Stomach smooth muscle (tissue), 2 donors: Measurements from ENCODE around the gene KSR2.

Experiments
- H3K27ac ChIP-seq: one replicate; pipeline ENCODE4 v1.7.0; 2013; ENCODE audit warnings: mild to moderate bottlenecking, low read length, inconsistent platforms
- H3K27me3 ChIP-seq, 2 donors: one replicate each; pipeline ENCODE4 v1.7.0; 2013; ENCODE audit warnings: low read length in 2 of 2; ENCODE audit not compliant: insufficient read depth in 2 of 2, control insufficient read depth in 1 of 2
- H3K36me3 ChIP-seq, 2 donors: one replicate each; pipeline ENCODE4 v1.7.0; 2013; ENCODE audit warnings: low read length in 2 of 2; ENCODE audit not compliant: control insufficient read depth in 2 of 2, insufficient read depth in 2 of 2
- H3K4me1 ChIP-seq: one replicate; pipeline ENCODE4 v1.7.0; 2013; ENCODE audit warnings: low read length; ENCODE audit not compliant: control insufficient read depth, insufficient read depth
- H3K4me3 ChIP-seq, 2 donors: one replicate each; pipeline ENCODE4 v1.7.0; 2013; ENCODE audit warnings: low read length in 2 of 2
- H3K9ac ChIP-seq, 2 donors: one replicate each; pipeline ENCODE4 v1.7.0; 2013; ENCODE audit warnings: low read length in 2 of 2, mild to moderate bottlenecking in 1 of 2
- H3K9me3 ChIP-seq, 2 donors: one replicate each; pipeline ENCODE4 v1.7.0; 2013; ENCODE audit warnings: low read length in 2 of 2; ENCODE audit not compliant: control insufficient read depth in 2 of 2
- donor health status: healthy.
- donor health status: Pancreatic carcinoma.

The KSR2 gene

DNA sequence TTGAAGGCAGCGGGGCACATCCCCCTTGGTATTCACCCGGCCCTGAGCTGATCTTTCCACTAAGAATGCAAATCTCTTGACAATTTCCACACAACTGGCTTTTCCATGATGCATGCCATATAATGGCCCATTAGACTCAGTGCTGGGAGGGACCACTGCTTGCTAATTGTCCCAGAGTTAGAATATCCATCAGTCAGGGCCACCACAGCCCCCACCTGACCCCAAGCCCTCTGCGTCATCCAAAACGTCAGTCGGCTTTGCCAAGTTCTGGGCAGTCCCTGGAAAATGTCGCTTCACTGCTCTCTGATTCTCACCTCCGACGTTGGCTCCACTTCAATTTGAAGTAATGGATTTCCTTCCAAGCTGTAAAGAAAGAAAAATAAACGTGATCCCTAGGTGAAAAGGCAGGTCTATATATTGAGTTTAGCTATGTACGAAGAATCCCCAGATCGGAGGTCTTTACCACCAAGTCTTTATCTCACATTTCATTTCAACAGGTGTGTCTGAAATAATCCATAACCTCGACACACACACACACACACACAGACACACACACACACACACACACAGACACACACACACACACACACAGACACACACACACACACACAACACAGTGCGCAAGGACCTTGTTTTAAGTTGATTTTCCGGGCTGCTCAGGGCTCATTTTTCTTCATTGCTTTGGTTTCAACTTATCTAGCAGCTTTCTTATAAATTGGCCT lies 441.9 kb downstream of the KSR2 start:
- Histone ChIP-seq H3K9ac (no peak overlapping the region), H3K4me1 (no peaks in the 10 kb centered on the region), H3K9me3 (peaks cover 0 to 7% of the 10 kb centered on the region in 2 donors), H3K36me3 (no peaks in the 10 kb centered on the region), H3K4me3 (no peak overlapping the region), H3K27me3 (peaks cover 0 to 6% of the 10 kb centered on the region in 2 donors), H3K27ac (no peak overlapping the region)

DNA sequence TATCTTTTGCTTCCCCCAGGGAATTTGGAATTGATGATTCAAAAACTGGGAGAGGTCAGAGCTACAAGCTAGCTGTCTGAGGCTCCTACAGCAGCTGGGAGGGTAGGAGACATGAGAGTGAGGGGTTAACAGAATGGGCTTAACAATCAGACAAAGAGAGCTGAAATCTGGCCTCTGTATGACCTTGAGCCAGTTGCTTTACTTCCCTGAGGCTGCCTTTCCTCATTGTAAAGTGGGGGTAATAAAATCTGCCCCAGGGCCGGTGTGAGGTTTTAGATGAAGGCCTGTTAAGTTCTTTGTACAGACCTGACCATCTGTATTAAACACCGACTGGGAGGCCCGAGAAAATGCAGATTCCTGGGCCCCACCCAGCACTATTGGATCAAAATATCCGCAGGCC lies 443.0 kb downstream of the KSR2 start:
- Histone ChIP-seq H3K9me3 (peaks cover 0 to 5% of the 10 kb centered on the region in 2 donors), H3K27me3 (peaks cover 0 to 6% of the 10 kb centered on the region in 2 donors), H3K36me3 (no peaks in the 10 kb centered on the region), H3K4me1 (no peaks in the 10 kb centered on the region), H3K27ac (no peak overlapping the region), H3K4me3 (no peak overlapping the region), H3K9ac (no peak overlapping the region)

DNA sequence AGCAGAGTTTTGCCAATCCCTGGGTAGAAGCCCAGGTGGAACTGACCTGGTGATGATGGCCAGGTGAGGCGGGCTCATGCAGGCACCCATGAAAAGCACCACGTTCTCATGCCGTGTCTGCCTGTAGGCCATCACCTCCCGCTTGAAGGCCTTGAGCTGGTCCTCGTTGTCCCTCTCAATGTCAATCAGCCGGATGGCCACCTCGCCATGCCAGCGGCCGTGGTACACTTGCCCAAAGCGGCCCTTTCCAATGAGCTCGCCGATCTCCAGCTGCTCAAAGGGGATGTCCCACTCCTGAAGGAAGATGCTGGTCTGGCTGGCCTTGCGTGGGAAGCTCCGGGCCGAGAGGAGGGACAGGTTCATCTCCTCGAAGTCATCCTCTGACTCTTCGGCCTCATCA lies 444.0 kb downstream of the KSR2 start:
- H3K36me3 ChIP-seq: no peaks in the 10 kb centered on the region
- no peaks in the 10 kb centered on the region for H3K4me1 ChIP-seq
- peaks cover 0 to 6% of the 10 kb centered on the region in 2 donors for H3K27me3 ChIP-seq
- H3K27ac ChIP-seq: no peak overlapping the region
- H3K9me3 ChIP-seq: peaks cover 0 to 5% of the 10 kb centered on the region in 2 donors
- H3K4me3 ChIP-seq: no peak overlapping the region
- H3K9ac ChIP-seq: no peak overlapping the region

DNA sequence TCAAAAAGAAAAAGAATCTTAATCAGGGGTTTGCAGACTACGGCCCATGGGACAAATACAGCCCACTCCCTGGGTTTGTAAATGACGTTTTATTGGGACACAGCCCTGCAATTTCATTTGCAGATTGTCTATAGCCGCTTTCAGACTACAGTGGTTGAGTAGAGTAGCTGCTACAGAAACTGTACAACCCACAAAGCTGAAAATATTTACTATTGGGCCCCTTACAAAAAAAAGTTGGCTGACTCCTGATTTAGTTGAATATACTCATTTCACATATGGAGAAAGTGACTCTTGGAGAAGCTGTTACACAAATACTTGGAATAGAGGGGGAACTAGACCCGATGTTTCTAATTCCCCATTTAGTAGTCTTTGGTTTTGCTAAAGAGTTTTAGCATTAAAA lies 444.8 kb downstream of the KSR2 start:
- Histone ChIP-seq H3K4me1 (no peaks in the 10 kb centered on the region), H3K27ac (no peak overlapping the region), H3K36me3 (no peaks in the 10 kb centered on the region), H3K9me3 (peaks cover 0 to under 1% of the 10 kb centered on the region in 2 donors), H3K9ac (no peak overlapping the region), H3K4me3 (no peak overlapping the region), H3K27me3 (peaks cover 0 to 6% of the 10 kb centered on the region in 2 donors)

DNA sequence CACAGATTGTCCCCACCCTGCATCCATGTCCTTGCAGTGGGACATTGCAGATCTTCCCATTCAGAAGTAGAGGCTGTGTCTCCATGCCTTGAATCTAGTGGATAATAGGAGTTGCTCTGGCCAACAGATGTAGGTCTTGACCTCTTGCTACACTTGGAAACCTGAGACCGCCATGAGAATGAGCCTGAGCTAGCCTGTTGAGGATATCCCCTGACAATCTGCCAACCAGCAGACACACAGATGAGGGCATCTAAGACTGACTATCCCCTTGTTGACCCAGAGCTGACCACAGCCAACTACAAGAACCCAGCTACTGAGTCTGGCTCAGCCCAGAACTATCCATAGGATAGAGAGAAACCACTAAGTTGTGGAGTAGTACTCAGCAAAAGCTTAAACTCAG lies 446.2 kb downstream of the KSR2 start:
- Histone ChIP-seq H3K9ac (no peak overlapping the region), H3K36me3 (no peaks in the 10 kb centered on the region), H3K9me3 (no peaks in the 10 kb centered on the region), H3K4me1 (no peaks in the 10 kb centered on the region), H3K4me3 (no peak overlapping the region), H3K27ac (no peak overlapping the region), H3K27me3 (peaks cover 2 to 4% of the 10 kb centered on the region in 2 donors)

DNA sequence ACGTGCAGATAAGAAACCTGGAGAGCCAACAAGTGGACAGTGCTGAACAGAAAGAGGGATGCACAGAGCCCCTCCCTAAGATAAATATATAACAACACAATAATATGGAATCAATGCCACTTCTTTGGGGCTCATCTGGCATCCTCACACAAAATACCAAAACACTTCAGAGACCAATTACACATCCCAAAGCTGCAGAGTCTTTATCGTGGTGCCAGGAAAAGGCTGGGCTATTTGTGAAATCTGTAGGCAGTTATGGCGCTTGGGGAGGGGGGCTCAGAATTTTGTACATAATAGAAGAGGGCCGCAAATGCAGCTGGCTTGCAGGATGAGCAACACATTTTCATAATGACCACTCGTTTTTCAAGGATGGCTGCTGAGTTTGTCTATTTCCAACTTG lies 446.9 kb downstream of the KSR2 start:
- peaks cover 4 to 5% of the 10 kb centered on the region in 2 donors for H3K27me3 ChIP-seq
- no peak overlapping the region for H3K27ac ChIP-seq
- H3K9ac ChIP-seq: no peak overlapping the region
- H3K4me3 ChIP-seq: no peak overlapping the region
- H3K4me1 ChIP-seq: no peaks in the 10 kb centered on the region
- H3K36me3 ChIP-seq: no peaks in the 10 kb centered on the region
- no peaks in the 10 kb centered on the region for H3K9me3 ChIP-seq

DNA sequence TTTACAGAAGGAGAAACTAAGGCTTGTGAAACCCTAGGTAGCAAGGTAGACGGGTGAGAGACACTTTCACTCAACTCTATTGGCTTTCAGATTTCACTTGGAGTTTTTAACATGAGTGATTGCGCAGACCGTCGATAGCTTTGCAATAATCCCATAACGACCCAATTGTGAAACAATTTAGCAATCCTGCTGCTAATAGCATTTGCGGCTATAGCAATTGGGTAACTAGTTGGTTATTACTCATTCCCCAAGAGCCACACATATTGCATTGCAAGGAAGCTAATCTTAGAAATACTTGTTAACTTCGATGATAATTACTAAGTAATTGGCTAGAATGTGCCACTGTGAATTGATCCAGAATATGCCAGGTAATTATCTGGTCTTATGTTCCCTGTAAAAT lies 447.4 kb downstream of the KSR2 start:
- H3K9me3 ChIP-seq: no peaks in the 10 kb centered on the region
- no peak overlapping the region for H3K9ac ChIP-seq
- no peaks in the 10 kb centered on the region for H3K36me3 ChIP-seq
- H3K4me3 ChIP-seq: no peak overlapping the region
- H3K27ac ChIP-seq: no peak overlapping the region
- no peaks in the 10 kb centered on the region for H3K4me1 ChIP-seq
- peaks cover 2 to 5% of the 10 kb centered on the region in 2 donors for H3K27me3 ChIP-seq

DNA sequence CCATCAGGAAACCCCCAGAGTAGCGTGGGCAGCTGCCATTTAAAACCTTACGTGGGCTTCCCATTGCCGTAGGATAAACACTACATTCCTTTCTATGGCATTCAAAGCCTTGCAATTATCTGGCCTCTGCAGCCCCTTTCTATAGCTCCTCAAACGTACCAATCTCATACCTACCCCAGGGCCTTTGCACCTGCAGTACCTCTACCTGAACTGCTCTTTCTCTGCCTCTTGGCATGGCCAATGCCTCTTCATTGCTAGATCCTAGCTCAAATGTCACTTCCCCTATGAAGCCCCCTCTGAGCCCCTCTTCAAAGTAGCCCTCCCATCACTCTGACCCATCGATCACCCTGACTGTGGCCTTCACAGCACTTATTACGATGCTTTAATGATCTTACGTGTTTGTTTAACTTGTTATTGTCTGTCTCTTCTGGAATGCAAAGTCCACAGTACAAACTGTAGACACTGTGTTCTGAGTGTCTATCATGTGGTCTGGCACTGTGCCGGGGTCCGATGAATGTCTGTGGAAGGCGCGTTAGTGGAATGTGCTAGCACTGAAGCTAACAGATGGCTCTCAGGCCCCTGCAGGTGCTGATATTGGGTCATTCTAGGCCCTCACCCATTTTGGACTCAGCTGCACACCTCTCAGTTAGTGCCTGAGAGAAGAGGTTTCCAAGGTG lies 450.1 kb downstream of the KSR2 start:
- Histone ChIP-seq H3K4me1 (peaks cover 2% of the 10 kb centered on the region), H3K27ac (no peak overlapping the region)

DNA sequence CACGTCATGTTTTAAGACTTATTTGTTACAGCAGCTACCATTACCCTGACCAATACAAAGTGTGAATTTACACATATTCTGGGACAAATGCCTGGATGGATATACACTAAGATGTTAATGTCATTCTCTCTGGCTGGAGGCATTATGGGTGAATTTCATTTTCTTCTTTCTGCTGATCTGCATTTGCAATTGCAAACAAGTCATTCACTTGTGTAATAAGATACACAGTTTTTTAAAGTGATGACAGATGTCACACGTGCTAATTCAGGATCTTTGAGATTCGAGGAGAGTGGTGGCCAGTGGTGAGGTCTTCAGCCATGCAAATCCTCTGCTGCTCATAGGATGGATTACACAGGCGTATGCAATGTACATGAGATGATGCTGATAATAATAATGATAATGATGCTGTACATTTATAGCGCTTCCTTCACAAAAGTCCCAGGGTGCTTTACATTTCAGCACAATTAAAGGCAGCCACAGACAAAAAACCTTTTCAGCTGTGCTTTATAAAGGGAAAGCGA lies 451.5 kb downstream of the KSR2 start:
- H3K9ac ChIP-seq: no peak overlapping the region
- H3K27ac ChIP-seq: no peak overlapping the region
- H3K4me1 ChIP-seq: peaks cover 4% of the 10 kb centered on the region
- H3K27me3 ChIP-seq: peaks cover 0 to 5% of the 10 kb centered on the region in 2 donors
- no peak overlapping the region for H3K4me3 ChIP-seq
- H3K9me3 ChIP-seq: no peaks in the 10 kb centered on the region
- H3K36me3 ChIP-seq: no peaks in the 10 kb centered on the region

More for the DNA sequence above, 450.1 kb downstream of the KSR2 start:
- Histone ChIP-seq H3K27me3 (peaks cover 0 to 5% of the 10 kb centered on the region in 2 donors), H3K9me3 (no peaks in the 10 kb centered on the region), H3K4me3 (no peak overlapping the region), H3K9ac (no peak overlapping the region), H3K36me3 (no peaks in the 10 kb centered on the region)

DNA sequence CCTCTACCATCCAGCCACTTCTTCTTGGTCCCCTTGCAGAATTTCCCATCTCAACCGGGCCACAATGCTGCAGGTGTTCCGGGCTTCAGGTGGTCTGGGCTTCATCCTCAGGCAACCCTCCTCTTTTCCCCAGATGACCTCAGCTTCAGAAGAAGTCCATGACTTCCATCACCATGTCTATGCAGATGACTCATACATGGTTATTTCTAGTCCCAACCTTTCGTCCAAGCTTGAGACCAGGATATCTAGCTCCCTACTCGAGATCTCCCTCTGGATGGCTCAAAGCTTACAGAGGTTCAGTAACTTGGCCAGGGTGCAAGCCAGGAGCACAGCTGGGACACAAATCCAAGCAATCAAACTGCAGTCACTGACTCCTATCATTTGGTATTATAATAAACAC lies 452.8 kb downstream of the KSR2 start:
- H3K9me3 ChIP-seq: no peaks in the 10 kb centered on the region
- H3K4me3 ChIP-seq: no peak overlapping the region
- no peak overlapping the region for H3K27ac ChIP-seq
- peaks cover 0 to 5% of the 10 kb centered on the region in 2 donors for H3K27me3 ChIP-seq
- H3K9ac ChIP-seq: no peak overlapping the region
- peaks cover 4% of the 10 kb centered on the region for H3K4me1 ChIP-seq
- H3K36me3 ChIP-seq: no peaks in the 10 kb centered on the region

DNA sequence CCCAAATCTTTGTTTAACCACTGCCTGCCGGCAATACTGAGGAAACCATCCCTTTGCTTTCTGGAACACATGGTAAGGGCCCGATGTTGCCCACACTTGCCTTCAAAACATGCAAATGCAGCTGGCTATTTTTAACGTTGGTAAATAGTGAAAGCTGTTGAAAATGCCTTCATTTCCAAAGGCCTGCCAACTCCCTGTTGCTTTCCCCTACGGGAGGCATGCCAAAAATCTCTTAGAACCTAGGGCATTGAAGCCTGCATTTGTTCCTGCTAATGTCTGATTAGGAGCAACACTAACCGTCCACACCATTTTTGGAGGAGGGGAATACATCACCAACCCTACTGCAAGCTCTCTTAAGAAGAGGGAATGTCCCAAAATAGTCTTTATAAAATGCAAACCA lies 454.8 kb downstream of the KSR2 start:
- Histone ChIP-seq H3K4me1 (peaks cover 4% of the 10 kb centered on the region), H3K4me3 (no peak overlapping the region), H3K9ac (no peak overlapping the region), H3K27ac (no peak overlapping the region), H3K9me3 (no peaks in the 10 kb centered on the region), H3K27me3 (peaks cover 0 to 5% of the 10 kb centered on the region in 2 donors), H3K36me3 (no peaks in the 10 kb centered on the region)
